ENCODE results near the gene EFHB. TPM values are rescaled to one million over a fixed set of nuclear protein-coding genes. Genes with fewer than 3 reads are reported as not detected.

EFHB gene
- total RNA-seq, 1 donor from 2014 or later = 2.0 TPM

- Histone ChIP-seq H3F3A (ENCODE audit: low read depth) (no peaks in the 10 kb centered on the region), H3K4me3 (no peak overlapping the region), H3K9me3 (ENCODE audit: low read depth) (no peaks in the 10 kb centered on the region), H2AFZ (replicated peaks) (no peak overlapping the region), H3K4me1 (no peaks in the 10 kb centered on the region), H3K27ac (no peak overlapping the region), H4K20me1 (ENCODE audit: low read depth) (no peaks in the 10 kb centered on the region), H3K36me3 (no peaks in the 10 kb centered on the region), H3K79me2 (ENCODE audit: low read depth) (no peaks in the 10 kb centered on the region), H3K27me3 (no peaks in the 10 kb centered on the region), H3K9ac (no peak overlapping the region), H3K4me2 (no peak overlapping the region)
- Mint-ChIP-seq H3K36me3 (peaks cover 3% of the 10 kb centered on the region), H3K4me1 (no peaks in the 10 kb centered on the region), H3K27ac (peak overlapping the region; percentile 19), H3K9me3 (peaks cover 4% of the 10 kb centered on the region), H3K27me3 (ENCODE audit: insufficient read depth, low read depth) (peaks cover 2% of the 10 kb centered on the region), H3K4me3 (no peak overlapping the region)
- DNase-seq (ENCODE audit: low spot score) = no peak
- TF ChIP-seq CTCF (IDR thresholded peaks at IDR 0.05) (no peak), EZH2 (IDR thresholded peaks at IDR 0.05) (no peak), EZH2phosphoT487 (IDR thresholded peaks at IDR 0.05) (no peak)
Observed at GRCh38 chr3:19940643-19941042, 6.6 kb upstream of the EFHB start.

- Histone ChIP-seq H3K79me2 (ENCODE audit: low read depth) (no peaks in the 10 kb centered on the region), H3K9ac (no peak overlapping the region), H4K20me1 (ENCODE audit: low read depth) (no peaks in the 10 kb centered on the region), H3K36me3 (no peaks in the 10 kb centered on the region), H3K9me3 (ENCODE audit: low read depth) (no peaks in the 10 kb centered on the region), H3K27me3 (no peaks in the 10 kb centered on the region), H2AFZ (replicated peaks) (no peak overlapping the region), H3K4me2 (no peak overlapping the region), H3F3A (ENCODE audit: low read depth) (no peaks in the 10 kb centered on the region), H3K4me3 (no peak overlapping the region), H3K4me1 (peaks cover 6% of the 10 kb centered on the region), H3K27ac (no peak overlapping the region)
- H3K27me3 Mint-ChIP-seq (ENCODE audit: insufficient read depth, low read depth) = peaks cover 2% of the 10 kb centered on the region
- no peak for TF ChIP-seq EZH2 (IDR thresholded peaks at IDR 0.05)
- no peak for TF ChIP-seq CTCF (IDR thresholded peaks at IDR 0.05)
- no peak for TF ChIP-seq EZH2phosphoT487 (IDR thresholded peaks at IDR 0.05)
- peaks cover 7% of the 10 kb centered on the region for H3K4me1 Mint-ChIP-seq
- H3K36me3 Mint-ChIP-seq = peaks cover 2% of the 10 kb centered on the region
- DNase-seq (ENCODE audit: low spot score) = no peak
- H3K27ac Mint-ChIP-seq = no peak overlapping the region
- peaks cover 4% of the 10 kb centered on the region for H3K9me3 Mint-ChIP-seq
- H3K4me3 Mint-ChIP-seq = no peak overlapping the region
Observed at GRCh38 chr3:19938295-19938627, 4.2 kb upstream of the EFHB start.

GRCh38 chr3:19937459-19938294, 3.7 kb upstream of the EFHB start:
- H3K79me2 ChIP-seq (ENCODE audit: low read depth) = no peaks in the 10 kb centered on the region
- Mint-ChIP-seq H3K9me3 (peaks cover 2% of the 10 kb centered on the region), H3K27ac (no peak overlapping the region), H3K4me3 (no peak overlapping the region), H3K36me3 (no peaks in the 10 kb centered on the region), H3K27me3 (ENCODE audit: insufficient read depth, low read depth) (peaks cover 2% of the 10 kb centered on the region), H3K4me1 (peaks cover 7% of the 10 kb centered on the region)
- TF ChIP-seq EZH2phosphoT487 (IDR thresholded peaks at IDR 0.05) = no peak
- TF ChIP-seq EZH2 (IDR thresholded peaks at IDR 0.05) = no peak
- no peak for TF ChIP-seq CTCF (IDR thresholded peaks at IDR 0.05)
- no peak for DNase-seq (ENCODE audit: low spot score)
- no peak overlapping the region for H3K27ac ChIP-seq
- H3K9me3 ChIP-seq (ENCODE audit: low read depth) = no peaks in the 10 kb centered on the region
- no peaks in the 10 kb centered on the region for H3K36me3 ChIP-seq
- H2AFZ ChIP-seq (replicated peaks) = no peak overlapping the region
- no peaks in the 10 kb centered on the region for H3F3A ChIP-seq (ENCODE audit: low read depth)
- H3K27me3 ChIP-seq = no peaks in the 10 kb centered on the region
- H3K9ac ChIP-seq = no peak overlapping the region
- H4K20me1 ChIP-seq (ENCODE audit: low read depth) = no peaks in the 10 kb centered on the region
- no peak overlapping the region for H3K4me3 ChIP-seq
- H3K4me2 ChIP-seq = no peak overlapping the region
- peaks cover 6% of the 10 kb centered on the region for H3K4me1 ChIP-seq

Measured in neural progenitor cell (in vitro differentiated cells).